IMR-90 (cell line): ENCODE measurements around the gene CTDP1. TPM values are rescaled to one million over a fixed set of nuclear protein-coding genes. Genes with fewer than 3 reads are reported as not detected.

Experiments used
- ATAC-seq: fragments of 200-7000 bp; cut with Tn5 transposase; 2 replicates; pipeline ENCODE4 v1.9.1; 2020; ENCODE audit warnings: low read depth, mild to moderate bottlenecking, moderate library complexity
- BruUV-seq: library from RNA; stranded (reverse); fragments of 400-500 nt; replicated peaks from 2 replicates; lab custom pipeline; 2021; lab: Mats Ljungman, UMichigan
- CTCF ChIA-PET: fragments of 300-600 bp; formaldehyde crosslinking; extraction: SDS; loops from one replicate; lab custom pipeline; 2021; ENCODE audit warnings: antibody characterized with exemption; lab: Yijun Ruan, JAX
- POLR2A ChIA-PET: fragments of 300-600 bp; sonication (Branson Sonifier 250); formaldehyde crosslinking; loops from one replicate; lab custom pipeline; 2022; ENCODE audit warnings: antibody characterized with exemption; ENCODE audit not compliant: unreplicated experiment; lab: Charles Lee
- DNase-seq: peaks from one replicate; pipeline ENCODE4 v3.0.0; 2013
- H2AFZ ChIP-seq: replicated peaks from 2 replicates; pipeline ENCODE3; 2013; ENCODE audit warnings: low read length, mild to moderate bottlenecking; ENCODE audit not compliant: poor library complexity
- H2AK5ac ChIP-seq: 2 replicates; pipeline ENCODE4 v1.6.1; 2013; ENCODE audit warnings: low read depth, low read length, inconsistent platforms
- H2AK9ac ChIP-seq: replicated peaks from 2 replicates; pipeline ENCODE3; 2013; ENCODE audit warnings: mild to moderate bottlenecking, low read depth, low read length, moderate library complexity; ENCODE audit not compliant: poor library complexity
- H2BK120ac ChIP-seq: 2 replicates; pipeline ENCODE4 v1.6.1; 2013; ENCODE audit warnings: low read depth, low read length, inconsistent platforms
- H2BK15ac ChIP-seq: 3 replicates; pipeline ENCODE4 v1.6.1; 2013; ENCODE audit warnings: low read depth, low read length, inconsistent platforms
- H2BK20ac ChIP-seq: 2 replicates; pipeline ENCODE4 v1.6.1; 2013; ENCODE audit warnings: low read depth, mild to moderate bottlenecking, inconsistent platforms, low read length, moderate library complexity
- H2BK5ac ChIP-seq: 2 replicates; pipeline ENCODE4 v1.6.1; 2013; ENCODE audit warnings: mild to moderate bottlenecking, low read depth, low read length, inconsistent platforms; ENCODE audit not compliant: poor library complexity, severe bottlenecking
- H3K14ac ChIP-seq: replicated peaks from 2 replicates; pipeline ENCODE4 v1.6.1; 2013; ENCODE audit warnings: low read depth, low read length, inconsistent platforms
- H3K18ac ChIP-seq: 2 replicates; pipeline ENCODE4 v1.6.1; 2013; ENCODE audit warnings: low read depth, low read length, control low read depth
- H3K23ac ChIP-seq: 2 replicates; pipeline ENCODE4 v1.6.1; 2013; ENCODE audit warnings: low read depth, low read length, inconsistent platforms
- H3K27ac ChIP-seq: 2 replicates; pipeline ENCODE4 v1.5.1; 2013; ENCODE audit warnings: mild to moderate bottlenecking, control low read depth, low read length; ENCODE audit not compliant: insufficient read depth
- H3K27me3 ChIP-seq: 2 replicates; pipeline ENCODE4 v1.6.1; 2013; ENCODE audit warnings: low read length; ENCODE audit not compliant: control insufficient read depth, insufficient read depth
- H3K36me3 ChIP-seq: 2 replicates; pipeline ENCODE4 v1.6.1; 2013; ENCODE audit warnings: low read length, mixed read lengths; ENCODE audit not compliant: control insufficient read depth, insufficient read depth
- H3K4ac ChIP-seq: 2 replicates; pipeline ENCODE4 v1.6.1; 2013; ENCODE audit warnings: low read depth, low read length, inconsistent platforms
- H3K4me1 ChIP-seq: 2 replicates; pipeline ENCODE4 v1.6.1; 2013; ENCODE audit warnings: low read length, mixed read lengths; ENCODE audit not compliant: control insufficient read depth, insufficient read depth
- H3K4me2 ChIP-seq: 2 replicates; pipeline ENCODE4 v1.6.1; 2013; ENCODE audit warnings: low read depth, mild to moderate bottlenecking, control low read depth, low read length, moderate library complexity
- H3K4me3 ChIP-seq: 2 replicates; pipeline ENCODE4 v1.5.1; 2013; ENCODE audit warnings: low read depth, mild to moderate bottlenecking, control low read depth, low read length, moderate library complexity; ENCODE audit not compliant: insufficient read depth
- H3K56ac ChIP-seq: 2 replicates; pipeline ENCODE4 v1.6.1; 2013; ENCODE audit warnings: low read length, inconsistent platforms; ENCODE audit not compliant: insufficient read depth; ENCODE audit errors: extremely low read depth
- H3K79me1 ChIP-seq, 2 experiments: 2 replicates each; pipeline ENCODE4 v1.6.1; 2013; ENCODE audit warnings: low read length in 2 of 2, inconsistent platforms in 1 of 2, low read depth in 1 of 2
- H3K9ac ChIP-seq: 2 replicates; pipeline ENCODE4 v1.6.1; 2013; ENCODE audit warnings: low read depth, low read length, control low read depth
- H3K9me1 ChIP-seq: 2 replicates; pipeline ENCODE4 v1.6.1; 2013; ENCODE audit warnings: low read length, inconsistent platforms; ENCODE audit not compliant: insufficient read depth
- H3K9me3 ChIP-seq: 2 replicates; pipeline ENCODE4 v1.6.1; 2013; ENCODE audit warnings: low read length; ENCODE audit not compliant: control insufficient read depth, insufficient read depth
- H4K20me1 ChIP-seq: 2 replicates; pipeline ENCODE4 v1.6.1; 2013; ENCODE audit warnings: low read length, inconsistent platforms; ENCODE audit not compliant: insufficient read depth
- H4K5ac ChIP-seq: 2 replicates; pipeline ENCODE4 v1.6.1; 2013; ENCODE audit warnings: mild to moderate bottlenecking, low read depth, low read length, control low read depth
- H4K8ac ChIP-seq, 2 experiments: 2 replicates each; pipeline ENCODE4 v1.6.1; 2013; ENCODE audit warnings: low read depth in 2 of 2, low read length in 2 of 2, control low read depth in 1 of 2, inconsistent platforms in 1 of 2
- H4K91ac ChIP-seq: 2 replicates; pipeline ENCODE4 v1.6.1; 2013; ENCODE audit warnings: low read depth, low read length, inconsistent platforms; ENCODE audit not compliant: insufficient read depth
- BHLHE40 ChIP-seq: fragments of 150-350 bp; IDR thresholded peaks from 2 replicates; pipeline ENCODE4 v1.6.1; 2016; ENCODE audit warnings: mild to moderate bottlenecking, low read depth, low read length
- CEBPB ChIP-seq: IDR thresholded peaks from 2 replicates; pipeline ENCODE4 v1.6.1; 2012; ENCODE audit warnings: low read depth, low read length, improper control_type of control experiment
- CHD1 ChIP-seq: IDR thresholded peaks from 2 replicates; pipeline ENCODE4 v1.6.1; 2012; ENCODE audit warnings: low read depth, low read length, improper control_type of control experiment
- FOS ChIP-seq: fragments of 150-350 bp; IDR thresholded peaks from 2 replicates; pipeline ENCODE4 v1.6.1; 2016; ENCODE audit warnings: low read depth, low read length
- MAFK ChIP-seq: IDR thresholded peaks from 2 replicates; pipeline ENCODE4 v1.6.1; 2012; ENCODE audit warnings: low read depth, low read length, improper control_type of control experiment
- MAZ ChIP-seq: IDR thresholded peaks from 2 replicates; pipeline ENCODE4 v1.6.1; 2012; ENCODE audit warnings: low read depth, mild to moderate bottlenecking, low read length, improper control_type of control experiment, moderate library complexity, borderline replicate concordance
- MXI1 ChIP-seq: IDR thresholded peaks from 2 replicates; pipeline ENCODE4 v1.6.1; 2012; ENCODE audit warnings: low read depth, mild to moderate bottlenecking, low read length, moderate library complexity, borderline replicate concordance
- NFE2L2 ChIP-seq: fragments of 150-350 bp; IDR thresholded peaks from 2 replicates; pipeline ENCODE4 v1.6.1; 2016; ENCODE audit warnings: low read depth, mild to moderate bottlenecking, low read length
- POLR2A ChIP-seq: IDR thresholded peaks from 2 replicates; pipeline ENCODE4 v1.6.1; 2012; ENCODE audit warnings: mild to moderate bottlenecking, low read depth, low read length
- RAD21 ChIP-seq: IDR thresholded peaks from 2 replicates; pipeline ENCODE4 v1.6.1; 2012; ENCODE audit warnings: low read length, improper control_type of control experiment
- RCOR1 ChIP-seq: IDR thresholded peaks from 2 replicates; pipeline ENCODE4 v1.6.1; 2012; ENCODE audit warnings: mild to moderate bottlenecking, low read length, improper control_type of control experiment; ENCODE audit not compliant: insufficient replicate concordance
- RFX5 ChIP-seq: IDR thresholded peaks from 2 replicates; pipeline ENCODE4 v1.8.0; 2012; ENCODE audit warnings: low read depth, mild to moderate bottlenecking, low read length, moderate library complexity
- SMC3 ChIP-seq: fragments of 150-350 bp; IDR thresholded peaks from 2 replicates; pipeline ENCODE4 v1.6.1; 2016; ENCODE audit warnings: low read depth, mild to moderate bottlenecking, antibody characterized with exemption, low read length, moderate library complexity
- WGBS, 2 experiments: methylation state at CpG; one replicate each; pipeline versions ENCODE4 v1.1.5 to v1.1.7; 2013; ENCODE audit warnings: missing lambda C conversion rate in 2 of 2; ENCODE audit not compliant: insufficient read length in 1 of 2; ENCODE audit errors: extremely low coverage in 2 of 2; 5-methylcytosine and 5-hydroxymethylcytosine counted together
- dilution Hi-C: fragments of 300-500 bp; cut with HindIII; formaldehyde crosslinking; loops from one replicate; pipeline ENCODE4 v1.14.3; 2018; ENCODE audit warnings: low sequenced_read_pairs; ENCODE audit not compliant: unreplicated experiment
- in situ Hi-C: fragments of 300-500 bp; cut with MboI; formaldehyde crosslinking; loops from 3 replicates; pipeline ENCODE4 v1.14.3; 2019; ENCODE audit warnings: low sequenced_read_pairs, inconsistent platforms, mixed read lengths
- intact Hi-C: fragments of 100-400 bp; cut with micrococcal nuclease; formaldehyde crosslinking; loops from 2 replicates; pipeline ENCODE4 v1.10.0; 2022
- polyA plus RNA-seq, 3 experiments: library from polyadenylated mRNA; depleted of rRNA; stranded (reverse); fragments of >200 nt; gene quantifications; 2 replicates each; pipeline ENCODE4 v1.2.3, GENCODE V29; 2012; ENCODE audit warnings: low replicate concordance in 1 of 3
- total RNA-seq: library from RNA; depleted of rRNA; stranded (reverse); fragments of >200 nt; gene quantifications from 2 replicates; pipeline ENCODE4 v1.2.3, GENCODE V29; 2012
- TF ChIP-seq, protein P1 (sequence below): fragments of 150-350 bp; IDR thresholded peaks from 2 replicates; pipeline ENCODE4 v1.6.1; 2017; ENCODE audit warnings: mild to moderate bottlenecking, antibody characterized with exemption, low read length, low read depth
- TF ChIP-seq, protein P2 (sequence below): conservative IDR thresholded peaks from 2 replicates; pipeline ENCODE4 v1.5.1; 2012; ENCODE audit warnings: mild to moderate bottlenecking, low read depth, low read length, improper control_type of control experiment
- TF ChIP-seq, protein P3 (sequence below): fragments of 150-350 bp; IDR thresholded peaks from 2 replicates; pipeline ENCODE4 v1.6.1; 2016; ENCODE audit warnings: low read depth, mild to moderate bottlenecking, low read length, moderate library complexity, borderline replicate concordance

The CTDP1 gene
- total and polyA plus RNA-seq, 2 of the 4 experiments (the other 2 are of a cell fraction), result 13.4 to 17.6 TPM

DNA sequence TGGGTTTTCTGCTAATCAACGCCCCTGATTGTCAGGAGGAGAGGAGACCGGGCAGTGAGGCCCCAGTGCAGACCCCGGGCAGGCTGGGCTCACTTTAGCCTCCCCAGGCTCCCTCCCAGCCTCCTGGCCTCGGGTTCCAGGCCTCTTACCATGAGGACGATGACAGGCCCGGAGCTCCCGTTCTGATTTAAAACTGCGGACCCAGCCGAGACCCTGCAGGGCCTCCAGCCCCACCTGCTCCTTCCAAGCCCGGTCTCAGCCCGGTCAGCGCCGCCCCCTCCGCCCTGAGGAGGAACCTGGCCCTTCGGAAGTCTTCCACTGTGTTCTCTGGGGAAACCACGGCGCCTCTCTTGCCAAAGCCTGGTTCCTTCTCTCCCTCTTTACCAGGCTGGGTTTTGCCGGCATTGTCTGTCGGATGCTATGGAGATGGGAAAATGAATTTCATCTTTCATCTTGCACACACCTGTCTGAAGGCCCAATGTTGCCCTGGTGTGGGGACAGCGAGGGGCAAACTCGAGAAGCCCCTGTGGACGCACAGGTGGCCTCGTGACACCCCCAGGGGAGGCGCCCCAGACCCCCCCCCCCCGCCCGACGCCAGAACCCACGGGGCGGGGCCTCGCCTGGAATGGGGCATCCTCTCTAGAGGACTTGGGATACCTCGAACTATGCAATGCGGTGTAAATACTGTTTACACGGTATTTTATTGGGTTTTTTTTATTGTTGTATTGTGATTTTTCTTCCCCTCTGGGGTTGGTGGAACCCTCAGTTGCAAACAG lies 37.7 kb upstream of the CTDP1 start:
- dilution Hi-C loops, result no loop called here

More for the DNA sequence above, 37.7 kb upstream of the CTDP1 start:
- intact Hi-C loops (no loop called here), in situ Hi-C loops (loop anchor here (5.0 kb wide), 1 partner anchor 265 kb away; no protein-coding TSS in a partner anchor)
- Histone ChIP-seq H3K56ac (no peak overlapping the region), H4K8ac (no peak overlapping the region), H3K9me3 (no peaks in the 10 kb centered on the region), H3K14ac (no peak overlapping the region), H2BK120ac (no peak overlapping the region), H3K4me1 (no peaks in the 10 kb centered on the region), H2AK5ac (no peak overlapping the region), H3K79me1 (no peaks in the 10 kb centered on the region), H3K9ac (no peak overlapping the region), H2AFZ (no peak overlapping the region), H3K9me1 (no peaks in the 10 kb centered on the region), H3K4ac (no peak overlapping the region), H3K4me2 (no peak overlapping the region), H3K27me3 (peaks cover 41% of the 10 kb centered on the region), H2BK15ac (no peak overlapping the region), H2BK20ac (no peak overlapping the region), H4K20me1 (no peaks in the 10 kb centered on the region), H3K23ac (no peak overlapping the region), H3K4me3 (no peak overlapping the region), H4K5ac (no peak overlapping the region), H3K18ac (no peak overlapping the region), H2BK5ac (no peak overlapping the region), H3K36me3 (no peaks in the 10 kb centered on the region), H2AK9ac (no peak overlapping the region), H3K27ac (no peak overlapping the region), H4K91ac (no peak overlapping the region)
- WGBS, 2 experiments, result 78% methylated on average over 10 of the region's 33 CpGs; no CpG with 5 or more reads in 1 of the 2 experiments
- TF ChIP-seq MAZ (no peak), CHD1 (no peak), FOS (no peak), RAD21 (no peak), SMC3 (no peak), POLR2A (no peak), NFE2L2 (no peak), CEBPB (no peak), MXI1 (no peak), MAFK (no peak), BHLHE40 (no peak), RCOR1 (no peak), RFX5 (no peak)
- TF ChIP-seq, protein P1, sequence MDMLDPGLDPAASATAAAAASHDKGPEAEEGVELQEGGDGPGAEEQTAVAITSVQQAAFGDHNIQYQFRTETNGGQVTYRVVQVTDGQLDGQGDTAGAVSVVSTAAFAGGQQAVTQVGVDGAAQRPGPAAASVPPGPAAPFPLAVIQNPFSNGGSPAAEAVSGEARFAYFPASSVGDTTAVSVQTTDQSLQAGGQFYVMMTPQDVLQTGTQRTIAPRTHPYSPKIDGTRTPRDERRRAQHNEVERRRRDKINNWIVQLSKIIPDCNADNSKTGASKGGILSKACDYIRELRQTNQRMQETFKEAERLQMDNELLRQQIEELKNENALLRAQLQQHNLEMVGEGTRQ, result no peak
- TF ChIP-seq, protein P2, sequence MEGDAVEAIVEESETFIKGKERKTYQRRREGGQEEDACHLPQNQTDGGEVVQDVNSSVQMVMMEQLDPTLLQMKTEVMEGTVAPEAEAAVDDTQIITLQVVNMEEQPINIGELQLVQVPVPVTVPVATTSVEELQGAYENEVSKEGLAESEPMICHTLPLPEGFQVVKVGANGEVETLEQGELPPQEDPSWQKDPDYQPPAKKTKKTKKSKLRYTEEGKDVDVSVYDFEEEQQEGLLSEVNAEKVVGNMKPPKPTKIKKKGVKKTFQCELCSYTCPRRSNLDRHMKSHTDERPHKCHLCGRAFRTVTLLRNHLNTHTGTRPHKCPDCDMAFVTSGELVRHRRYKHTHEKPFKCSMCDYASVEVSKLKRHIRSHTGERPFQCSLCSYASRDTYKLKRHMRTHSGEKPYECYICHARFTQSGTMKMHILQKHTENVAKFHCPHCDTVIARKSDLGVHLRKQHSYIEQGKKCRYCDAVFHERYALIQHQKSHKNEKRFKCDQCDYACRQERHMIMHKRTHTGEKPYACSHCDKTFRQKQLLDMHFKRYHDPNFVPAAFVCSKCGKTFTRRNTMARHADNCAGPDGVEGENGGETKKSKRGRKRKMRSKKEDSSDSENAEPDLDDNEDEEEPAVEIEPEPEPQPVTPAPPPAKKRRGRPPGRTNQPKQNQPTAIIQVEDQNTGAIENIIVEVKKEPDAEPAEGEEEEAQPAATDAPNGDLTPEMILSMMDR, result no peak
- TF ChIP-seq, protein P3, sequence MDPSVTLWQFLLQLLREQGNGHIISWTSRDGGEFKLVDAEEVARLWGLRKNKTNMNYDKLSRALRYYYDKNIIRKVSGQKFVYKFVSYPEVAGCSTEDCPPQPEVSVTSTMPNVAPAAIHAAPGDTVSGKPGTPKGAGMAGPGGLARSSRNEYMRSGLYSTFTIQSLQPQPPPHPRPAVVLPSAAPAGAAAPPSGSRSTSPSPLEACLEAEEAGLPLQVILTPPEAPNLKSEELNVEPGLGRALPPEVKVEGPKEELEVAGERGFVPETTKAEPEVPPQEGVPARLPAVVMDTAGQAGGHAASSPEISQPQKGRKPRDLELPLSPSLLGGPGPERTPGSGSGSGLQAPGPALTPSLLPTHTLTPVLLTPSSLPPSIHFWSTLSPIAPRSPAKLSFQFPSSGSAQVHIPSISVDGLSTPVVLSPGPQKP, result no peak
- DNase-seq (no peak), ATAC-seq (no peak)
- POLR2A ChIA-PET, result no interaction called here
- no TSS peak for BruUV-seq
- CTCF ChIA-PET, result no interaction called here
